ENCODE measurements around the gene TCF3. TPM values are rescaled to one million over a fixed set of nuclear protein-coding genes. Genes with fewer than 3 reads are reported as not detected.

TCF3 gene
- total RNA-seq, 1 donor from 2014 or later: 153 TPM

GRCh38 chr19:1657746-1658145 lies 5.3 kb upstream of the TCF3 start:
- no peak overlapping the region for H3K4me3 Mint-ChIP-seq (ENCODE audit: unreplicated experiment)
- no peaks in the 10 kb centered on the region for H3K36me3 Mint-ChIP-seq (ENCODE audit: low read depth)
- no peak for TF ChIP-seq CTCF (IDR thresholded peaks at IDR 0.05)
- H3K27me3 Mint-ChIP-seq (ENCODE audit: low read depth): no peaks in the 10 kb centered on the region
- no peaks in the 10 kb centered on the region for H3K9me3 Mint-ChIP-seq (ENCODE audit: low read depth)
- DNase-seq (ENCODE audit: low spot score): no peak
- H3K27ac Mint-ChIP-seq (ENCODE audit: unreplicated experiment): no peak overlapping the region
- peaks cover 2% of the 10 kb centered on the region for H3K4me1 Mint-ChIP-seq (ENCODE audit: low read depth)

- Mint-ChIP-seq H3K27me3 (ENCODE audit: low read depth) (no peaks in the 10 kb centered on the region), H3K4me3 (ENCODE audit: unreplicated experiment) (no peak overlapping the region), H3K36me3 (ENCODE audit: low read depth) (no peaks in the 10 kb centered on the region), H3K4me1 (ENCODE audit: low read depth) (peaks cover 2% of the 10 kb centered on the region), H3K27ac (ENCODE audit: unreplicated experiment) (no peak overlapping the region), H3K9me3 (ENCODE audit: low read depth) (no peaks in the 10 kb centered on the region)
- no peak for DNase-seq (ENCODE audit: low spot score)
- no peak for TF ChIP-seq CTCF (IDR thresholded peaks at IDR 0.05)
Observed at GRCh38 chr19:1656988-1657536, 4.6 kb upstream of the TCF3 start.

- no peak overlapping the region for H3K27ac Mint-ChIP-seq (ENCODE audit: unreplicated experiment)
Observed at GRCh38 chr19:1655987-1656608, 3.7 kb upstream of the TCF3 start.

GRCh38 chr19:1655131-1655981 lies 2.9 kb upstream of the TCF3 start:
- no peak for DNase-seq (ENCODE audit: low spot score)
- no peaks in the 10 kb centered on the region for H3K9me3 Mint-ChIP-seq (ENCODE audit: low read depth)
- H3K4me3 Mint-ChIP-seq (ENCODE audit: unreplicated experiment): no peak overlapping the region
- TF ChIP-seq CTCF (IDR thresholded peaks at IDR 0.05): no peak
- H3K4me1 Mint-ChIP-seq (ENCODE audit: low read depth): peaks cover 9% of the 10 kb centered on the region
- H3K27me3 Mint-ChIP-seq (ENCODE audit: low read depth): no peaks in the 10 kb centered on the region
- H3K27ac Mint-ChIP-seq (ENCODE audit: unreplicated experiment): no peak overlapping the region
- H3K36me3 Mint-ChIP-seq (ENCODE audit: low read depth): no peaks in the 10 kb centered on the region

More at GRCh38 chr19:1655987-1656608, 3.7 kb upstream of the TCF3 start:
- no peak for TF ChIP-seq CTCF (IDR thresholded peaks at IDR 0.05)
- H3K4me3 Mint-ChIP-seq (ENCODE audit: unreplicated experiment): no peak overlapping the region
- H3K4me1 Mint-ChIP-seq (ENCODE audit: low read depth): peaks cover 2% of the 10 kb centered on the region
- H3K27me3 Mint-ChIP-seq (ENCODE audit: low read depth): no peaks in the 10 kb centered on the region
- DNase-seq (ENCODE audit: low spot score): no peak
- H3K36me3 Mint-ChIP-seq (ENCODE audit: low read depth): no peaks in the 10 kb centered on the region
- H3K9me3 Mint-ChIP-seq (ENCODE audit: low read depth): no peaks in the 10 kb centered on the region

- peaks cover 13% of the 10 kb centered on the region for H3K4me1 Mint-ChIP-seq (ENCODE audit: low read depth)
- no peak for TF ChIP-seq CTCF (IDR thresholded peaks at IDR 0.05)
- no peaks in the 10 kb centered on the region for H3K27me3 Mint-ChIP-seq (ENCODE audit: low read depth)
- no peaks in the 10 kb centered on the region for H3K36me3 Mint-ChIP-seq (ENCODE audit: low read depth)
- no peak for DNase-seq (ENCODE audit: low spot score)
- no peak overlapping the region for H3K27ac Mint-ChIP-seq (ENCODE audit: unreplicated experiment)
- no peaks in the 10 kb centered on the region for H3K9me3 Mint-ChIP-seq (ENCODE audit: low read depth)
- no peak overlapping the region for H3K4me3 Mint-ChIP-seq (ENCODE audit: unreplicated experiment)
Observed at GRCh38 chr19:1654178-1654792, 1.9 kb upstream of the TCF3 start.

Data from chondrocyte (in vitro differentiated cells).